Embryonic facial prominence (tissue), 1 donor: ENCODE data around the gene FAM228B.
"Not testable (repeated sequence)": the region's sequence is repeated elsewhere in the genome, so short reads cannot be mapped to it uniquely, and the experiment has no call there.

Experiments
- DNase-seq: peaks from one replicate; pipeline ENCODE4 v3.0.0-alpha.2; 2016; ENCODE audit errors: extremely low spot score

FAM228B gene

GRCh38 chr2:24123195-24123921 is at the start of gene FAM228B, which contains the start of gene PFN4:
TSS of gene FAM228B (plus strand) at chr2:24123469. CDS start at chr2:24124362, 893 bp downstream.
TSS of gene PFN4 (minus strand) at chr2:24123334. CDS start at chr2:24122535, 799 bp downstream.
- peak; percentile 40 for DNase-seq

- DNase-seq = no peak
Measured at GRCh38 chr2:24073816-24074215, 49.5 kb upstream of the FAM228B start.

- no peak for DNase-seq
Measured at GRCh38 chr2:24075259-24075658, 48.0 kb upstream of the FAM228B start.

- DNase-seq = peak; percentile 95
Measured at GRCh38 chr2:24075915-24076848, 47.1 kb upstream of the FAM228B start, which contains the start of gene SF3B6. TSS of gene SF3B6 (minus strand) at chr2:24076326. CDS start at chr2:24076229, 97 bp downstream.

GRCh38 chr2:24076849-24077534 is 46.3 kb upstream of the FAM228B start:
- DNase-seq = peak; percentile 10

GRCh38 chr2:24077535-24077877 is 45.8 kb upstream of the FAM228B start:
- no peak for DNase-seq

GRCh38 chr2:24077879-24078278 is 45.4 kb upstream of the FAM228B start:
- no peak for DNase-seq

- DNase-seq = no peak
Measured at GRCh38 chr2:24080701-24081100, 42.6 kb upstream of the FAM228B start.

- DNase-seq = no peak
Measured at GRCh38 chr2:24082787-24083566, 40.3 kb upstream of the FAM228B start.

GRCh38 chr2:24083567-24084385 is 39.5 kb upstream of the FAM228B start:
- DNase-seq = peak; percentile 65

- DNase-seq = peak; percentile 70
Measured at GRCh38 chr2:24084386-24085199, 38.7 kb upstream of the FAM228B start, which contains the start of gene TP53I3. TSS of gene TP53I3 (minus strand) at chr2:24084834. CDS start at chr2:24084326, 508 bp downstream.

GRCh38 chr2:24085200-24085489 is 38.1 kb upstream of the FAM228B start:
- no peak for DNase-seq

- DNase-seq = no peak
Measured at GRCh38 chr2:24086241-24086640, 37.0 kb upstream of the FAM228B start.

- DNase-seq = no peak
Measured at GRCh38 chr2:24087032-24087431, 36.2 kb upstream of the FAM228B start.

- no peak for DNase-seq
Measured at GRCh38 chr2:24088821-24089359, 34.4 kb upstream of the FAM228B start.

GRCh38 chr2:24093270-24093669 is 30.0 kb upstream of the FAM228B start:
- DNase-seq = not testable (repeated sequence)

GRCh38 chr2:24095171-24095677 is 28.0 kb upstream of the FAM228B start:
- not testable (repeated sequence) for DNase-seq

- not testable (repeated sequence) for DNase-seq
Measured at GRCh38 chr2:24100732-24101131, 22.5 kb upstream of the FAM228B start.

- no peak for DNase-seq
Measured at GRCh38 chr2:24101992-24102391, 21.3 kb upstream of the FAM228B start.
